ENCODE data around the gene ACER3.

The ACER3 gene

DNA sequence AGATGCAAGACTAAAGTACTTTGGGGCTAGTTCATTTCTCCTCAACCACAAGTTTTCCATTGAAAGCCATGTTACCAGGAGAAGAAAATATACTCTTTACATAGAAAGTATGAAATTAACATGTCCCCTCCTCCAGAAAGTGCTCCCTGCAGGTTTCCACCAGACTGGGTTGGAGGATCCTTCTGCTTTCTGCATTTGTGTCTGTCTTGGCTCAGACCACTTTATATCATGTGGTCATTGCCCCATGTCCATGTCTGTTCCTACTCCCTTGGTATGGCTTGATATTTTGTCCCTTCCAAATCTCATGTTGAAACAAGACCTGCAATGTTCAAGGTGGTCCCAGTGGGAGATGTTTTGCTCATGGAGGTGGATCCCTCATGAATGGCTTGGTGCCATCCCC is 28.4 kb upstream of the ACER3 start:
- TF ChIP-seq, protein P1, sequence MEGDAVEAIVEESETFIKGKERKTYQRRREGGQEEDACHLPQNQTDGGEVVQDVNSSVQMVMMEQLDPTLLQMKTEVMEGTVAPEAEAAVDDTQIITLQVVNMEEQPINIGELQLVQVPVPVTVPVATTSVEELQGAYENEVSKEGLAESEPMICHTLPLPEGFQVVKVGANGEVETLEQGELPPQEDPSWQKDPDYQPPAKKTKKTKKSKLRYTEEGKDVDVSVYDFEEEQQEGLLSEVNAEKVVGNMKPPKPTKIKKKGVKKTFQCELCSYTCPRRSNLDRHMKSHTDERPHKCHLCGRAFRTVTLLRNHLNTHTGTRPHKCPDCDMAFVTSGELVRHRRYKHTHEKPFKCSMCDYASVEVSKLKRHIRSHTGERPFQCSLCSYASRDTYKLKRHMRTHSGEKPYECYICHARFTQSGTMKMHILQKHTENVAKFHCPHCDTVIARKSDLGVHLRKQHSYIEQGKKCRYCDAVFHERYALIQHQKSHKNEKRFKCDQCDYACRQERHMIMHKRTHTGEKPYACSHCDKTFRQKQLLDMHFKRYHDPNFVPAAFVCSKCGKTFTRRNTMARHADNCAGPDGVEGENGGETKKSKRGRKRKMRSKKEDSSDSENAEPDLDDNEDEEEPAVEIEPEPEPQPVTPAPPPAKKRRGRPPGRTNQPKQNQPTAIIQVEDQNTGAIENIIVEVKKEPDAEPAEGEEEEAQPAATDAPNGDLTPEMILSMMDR (IDR thresholded peaks at IDR 0.05; ENCODE audit: extremely low read depth, missing control alignments) = no peak
- DNase-seq (ENCODE audit: low spot score) = no peak

DNA sequence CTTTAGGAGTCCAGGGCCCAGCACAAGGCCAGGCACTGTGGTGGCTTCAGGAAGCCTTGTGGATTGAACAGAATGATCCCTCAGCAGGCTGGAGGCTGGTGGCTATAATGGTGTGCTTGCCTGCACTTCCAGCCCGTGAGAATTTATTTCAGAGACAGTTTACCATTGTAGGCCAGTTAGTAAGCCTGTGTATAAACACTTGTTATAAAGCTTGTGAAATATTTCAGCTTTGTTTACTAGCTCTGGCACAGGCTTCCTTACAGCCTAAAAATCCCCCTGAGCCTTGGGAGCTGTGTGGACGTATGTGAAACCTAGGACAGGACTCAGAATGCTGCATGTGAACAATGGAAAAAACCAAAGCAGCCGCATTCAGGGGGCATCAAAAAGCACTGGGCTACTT is 26.6 kb upstream of the ACER3 start:
- TF ChIP-seq, protein P1 (IDR thresholded peaks at IDR 0.05; ENCODE audit: extremely low read depth, missing control alignments) = no peak
- DNase-seq (ENCODE audit: low spot score) = no peak

DNA sequence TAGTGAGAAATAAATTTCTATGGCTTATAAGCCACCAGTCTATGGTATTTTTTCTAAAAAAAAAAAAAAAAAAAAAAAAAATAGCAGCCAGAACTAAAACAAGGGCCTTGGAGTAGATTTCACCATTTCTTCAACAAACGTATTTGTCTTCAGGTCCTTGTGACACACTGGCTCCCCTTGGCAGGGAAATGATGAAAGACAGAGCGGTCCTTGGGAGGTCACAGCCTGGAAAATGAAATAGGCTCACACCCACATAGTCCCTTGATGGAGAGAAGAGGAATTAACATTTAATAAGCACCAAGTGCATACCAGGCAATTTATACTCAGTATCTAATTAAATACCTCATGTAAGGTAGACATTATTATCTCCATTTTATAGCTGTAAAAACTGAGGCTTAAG is 25.7 kb upstream of the ACER3 start:
- TF ChIP-seq, protein P1 (IDR thresholded peaks at IDR 0.05; ENCODE audit: extremely low read depth, missing control alignments) = no peak

DNA sequence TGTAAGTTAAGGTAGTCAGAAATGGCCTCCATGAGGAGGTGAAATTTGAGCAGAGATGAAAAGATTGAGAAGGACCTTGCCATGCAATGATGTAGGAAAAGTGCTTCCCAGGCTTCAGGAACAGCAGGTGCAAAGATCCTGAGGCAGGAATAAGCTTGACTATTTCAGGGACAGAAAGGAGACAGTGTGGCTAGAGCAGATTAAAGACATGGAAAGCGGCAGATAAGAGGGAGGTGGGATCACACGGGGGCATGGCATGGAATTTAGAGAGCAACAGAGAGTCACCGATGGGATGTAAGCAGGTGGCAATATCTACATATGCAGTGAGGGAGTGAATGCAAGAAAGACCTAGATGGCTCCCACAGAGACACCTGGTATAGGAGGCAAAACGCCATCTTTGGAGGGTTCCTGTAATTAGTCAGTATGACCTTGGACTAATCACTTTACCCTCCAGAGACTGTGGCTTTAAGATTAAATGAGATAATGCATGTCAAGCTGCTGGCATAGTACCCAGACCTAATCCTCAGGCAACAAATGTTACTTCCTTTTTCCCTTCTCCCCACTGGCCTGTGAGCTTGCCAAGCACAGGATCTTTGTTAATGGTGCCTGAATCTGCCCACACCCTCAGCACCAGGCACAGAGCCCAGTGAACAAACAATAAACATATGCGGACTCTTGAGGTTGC is 24.6 kb upstream of the ACER3 start:
- TF ChIP-seq, protein P1 (IDR thresholded peaks at IDR 0.05; ENCODE audit: extremely low read depth, missing control alignments) = no peak

More for the DNA sequence above, 25.7 kb upstream of the ACER3 start:
- DNase-seq (ENCODE audit: low spot score) = no peak

DNA sequence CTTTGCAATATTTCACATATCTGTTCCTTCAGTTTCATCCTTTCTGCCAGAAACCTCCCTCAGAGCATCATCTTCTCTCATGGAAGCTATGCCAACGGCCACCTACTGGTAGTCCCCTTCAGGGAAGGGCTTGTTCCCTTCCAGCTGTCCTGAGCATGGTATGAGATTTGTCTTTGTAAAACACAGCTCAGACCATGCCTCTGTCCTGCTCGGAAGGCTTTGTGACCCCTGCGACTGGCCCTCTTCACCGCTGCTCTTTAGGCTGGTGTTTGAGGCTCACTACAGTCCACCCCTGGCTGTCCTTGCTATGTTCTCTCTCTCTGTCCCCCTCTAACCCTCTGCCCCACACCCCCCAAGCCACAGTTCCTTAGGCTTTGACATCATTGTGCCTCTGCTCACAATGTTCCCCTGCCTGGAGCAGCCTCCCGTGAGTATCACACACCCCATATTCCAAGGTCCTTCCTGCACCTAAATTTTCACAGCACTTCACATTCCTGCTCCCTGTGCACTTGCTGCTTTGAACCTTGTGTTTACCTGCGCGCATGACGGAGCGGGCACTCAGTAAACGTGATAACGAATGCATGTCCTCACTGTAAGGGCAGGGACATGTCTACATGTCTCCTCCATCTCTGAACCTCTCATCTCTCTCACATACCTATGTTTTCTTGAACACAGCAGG is 24.0 kb upstream of the ACER3 start:
- TF ChIP-seq, protein P1 (IDR thresholded peaks at IDR 0.05; ENCODE audit: extremely low read depth, missing control alignments) = no peak
- no peak for DNase-seq (ENCODE audit: low spot score)

More for the DNA sequence above, 24.6 kb upstream of the ACER3 start:
- DNase-seq (ENCODE audit: low spot score) = no peak

DNA sequence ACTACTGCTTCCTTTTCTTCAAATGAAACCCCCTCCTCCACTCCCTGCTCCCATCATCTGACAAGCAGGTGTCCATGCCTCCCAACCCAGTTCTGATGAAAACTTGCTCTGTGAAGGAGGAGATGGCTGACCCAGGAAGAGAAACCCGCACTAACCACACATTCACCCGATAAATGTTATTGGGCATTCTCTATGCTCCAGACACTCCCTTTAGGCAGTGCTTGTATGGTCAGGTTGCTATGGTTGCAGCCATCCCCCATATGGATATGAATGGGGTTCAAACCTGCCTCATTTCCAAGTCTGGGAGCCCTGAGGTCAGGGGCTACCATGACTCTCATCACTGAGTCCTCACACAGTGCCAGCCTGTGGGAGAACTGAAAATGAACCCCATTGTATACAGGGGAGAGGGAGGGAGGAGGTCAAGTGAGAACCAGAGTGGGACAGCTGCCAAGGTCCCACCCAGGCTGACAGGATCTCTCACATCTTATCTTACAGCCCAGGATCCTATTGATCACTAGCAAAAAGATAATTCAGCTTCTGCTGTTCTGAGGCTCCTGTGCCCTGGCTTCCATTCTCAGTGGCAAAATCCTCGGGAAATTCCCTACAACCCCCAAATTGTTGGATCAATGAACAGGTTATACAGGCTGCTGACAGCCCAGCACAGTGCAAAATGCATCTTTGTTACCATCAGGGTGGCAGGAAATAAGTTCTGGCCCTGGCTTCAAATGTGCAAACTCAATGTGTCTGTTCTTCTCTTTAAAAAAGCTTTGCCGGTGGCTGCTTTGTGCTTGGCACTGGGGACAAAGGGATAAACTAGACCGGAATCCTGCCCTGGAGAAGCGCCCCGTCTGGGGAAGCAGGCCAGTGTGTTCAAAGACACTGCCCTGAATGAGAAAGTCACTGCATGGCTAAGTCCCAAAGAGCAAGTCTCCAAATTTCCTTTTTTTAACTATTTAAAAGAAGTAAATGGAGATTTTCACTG is 22.7 kb upstream of the ACER3 start:
- no peak for DNase-seq (ENCODE audit: low spot score)
- TF ChIP-seq, protein P1 (IDR thresholded peaks at IDR 0.05; ENCODE audit: extremely low read depth, missing control alignments) = no peak

All from GM20000 (cell line).